ENCODE data around the gene GIMAP4. TPM values are rescaled to one million over a fixed set of nuclear protein-coding genes. Genes with fewer than 3 reads are reported as not detected.

Gene GIMAP4
- total RNA-seq, 1 donor from 2014 or later = 29.5 TPM

GRCh38 chr7:150564566-150564965 lies 2.6 kb upstream of the GIMAP4 start:
- Histone ChIP-seq H3K27ac (no peak overlapping the region), H3K4me1 (no peaks in the 10 kb centered on the region), H3K4me3 (no peak overlapping the region), H3K36me3 (no peaks in the 10 kb centered on the region), H3K27me3 (no peaks in the 10 kb centered on the region), H3K9me3 (no peaks in the 10 kb centered on the region)
- no peak for TF ChIP-seq CTCF (IDR thresholded peaks at IDR 0.05)
- intact Hi-C loops (cut with DNase I) = no loop called here
- no peak for DNase-seq (ENCODE audit: low spot score in 2 of 2)

- no peaks in the 10 kb centered on the region for H3K27me3 ChIP-seq
- no peak for TF ChIP-seq CTCF (IDR thresholded peaks at IDR 0.05)
- H3K4me3 ChIP-seq = no peak overlapping the region
- no peaks in the 10 kb centered on the region for H3K9me3 ChIP-seq
- no peak overlapping the region for H3K27ac ChIP-seq
- DNase-seq (ENCODE audit: low spot score in 2 of 2) = no peak
- intact Hi-C loops (cut with DNase I) = no loop called here
- H3K36me3 ChIP-seq = no peaks in the 10 kb centered on the region
- H3K4me1 ChIP-seq = no peaks in the 10 kb centered on the region
These were observed 2.0 kb upstream of the GIMAP4 start for GRCh38 chr7:150565239-150565638.

GRCh38 chr7:150566123-150566522 lies 1.1 kb upstream of the GIMAP4 start:
- H3K9me3 ChIP-seq = no peaks in the 10 kb centered on the region
- no peak for DNase-seq (ENCODE audit: low spot score in 2 of 2)
- intact Hi-C loops (cut with DNase I) = no loop called here
- no peaks in the 10 kb centered on the region for H3K4me1 ChIP-seq
- no peak for TF ChIP-seq CTCF (IDR thresholded peaks at IDR 0.05)
- no peak overlapping the region for H3K27ac ChIP-seq
- H3K36me3 ChIP-seq = no peaks in the 10 kb centered on the region
- H3K27me3 ChIP-seq = no peaks in the 10 kb centered on the region
- no peak overlapping the region for H3K4me3 ChIP-seq

GRCh38 chr7:150566572-150566971 lies 618 bp upstream of the GIMAP4 start:
- TF ChIP-seq CTCF (IDR thresholded peaks at IDR 0.05) = no peak
- intact Hi-C loops (cut with DNase I) = no loop called here
- no peak overlapping the region for H3K27ac ChIP-seq

GRCh38 chr7:150567871-150568301 lies 696 bp downstream of the GIMAP4 start:
- intact Hi-C loops (cut with DNase I) = no loop called here
- no peaks in the 10 kb centered on the region for H3K4me1 ChIP-seq
- H3K27ac ChIP-seq = no peak overlapping the region
- no peaks in the 10 kb centered on the region for H3K9me3 ChIP-seq
- no peaks in the 10 kb centered on the region for H3K27me3 ChIP-seq
- H3K36me3 ChIP-seq = peaks cover 0 to 11% of the 10 kb centered on the region in 2 donors
- DNase-seq (ENCODE audit: low spot score in 2 of 2) = no peak
- peak overlapping the region; percentile 27 to 37 for H3K4me3 ChIP-seq
- TF ChIP-seq CTCF (IDR thresholded peaks at IDR 0.05) = no peak

More at GRCh38 chr7:150566572-150566971, 618 bp upstream of the GIMAP4 start:
- Histone ChIP-seq H3K4me1 (no peaks in the 10 kb centered on the region), H3K4me3 (no peak overlapping the region), H3K27me3 (no peaks in the 10 kb centered on the region), H3K9me3 (no peaks in the 10 kb centered on the region), H3K36me3 (peaks cover 0 to under 1% of the 10 kb centered on the region in 2 donors)
- no peak for DNase-seq (ENCODE audit: low spot score in 2 of 2)

- no peak for DNase-seq (ENCODE audit: low spot score in 2 of 2)
- Histone ChIP-seq H3K4me1 (no peaks in the 10 kb centered on the region), H3K9me3 (no peaks in the 10 kb centered on the region), H3K27me3 (no peaks in the 10 kb centered on the region), H3K36me3 (peaks cover 0 to 11% of the 10 kb centered on the region in 2 donors), H3K4me3 (peak overlapping the region in 1 of 2 donors; percentile 37), H3K27ac (peak overlapping the region in 1 of 2 donors; percentile 39)
- TF ChIP-seq CTCF (IDR thresholded peaks at IDR 0.05) = no peak
- intact Hi-C loops (cut with DNase I) = no loop called here
These were observed 1.5 kb downstream of the GIMAP4 start for GRCh38 chr7:150568714-150569113.

All from ascending aorta (tissue), 2 donors.